HG02938 (cell line): Measurements from ENCODE around the gene TULP4.
A peak's percentile ranks its signal among the peaks of the same experiment; 100 is the strongest.
"Not testable (repeated sequence)": the region's sequence is repeated elsewhere in the genome, so short reads cannot be mapped to it uniquely, and the experiment has no call there.

Experiments
- ATAC-seq: cut with Tn5 transposase; IDR thresholded peaks from one replicate; pipeline ENCODE4 v1.9.1; 2021; ENCODE audit warnings: mild to moderate bottlenecking, moderate library complexity; ENCODE audit not compliant: unreplicated experiment

The TULP4 gene

GRCh38 chr6:158548418-158549161 is 236.3 kb downstream of the TULP4 start:
- no peak for ATAC-seq

- no peak for ATAC-seq
Observed at GRCh38 chr6:158552055-158552795, 240.0 kb downstream of the TULP4 start.

GRCh38 chr6:158552796-158553138 is 240.5 kb downstream of the TULP4 start:
- ATAC-seq, result no peak

GRCh38 chr6:158554611-158555361 is 242.5 kb downstream of the TULP4 start:
- ATAC-seq, result no peak

GRCh38 chr6:158556113-158556512 is 243.8 kb downstream of the TULP4 start:
- no peak for ATAC-seq

- not testable (repeated sequence) for ATAC-seq
Observed at GRCh38 chr6:158557110-158557509, 244.8 kb downstream of the TULP4 start.

- no peak for ATAC-seq
Observed at GRCh38 chr6:158557927-158558326, 245.7 kb downstream of the TULP4 start.

GRCh38 chr6:158558415-158559306 is 246.4 kb downstream of the TULP4 start:
- no peak for ATAC-seq

GRCh38 chr6:158559338-158559894 is 247.2 kb downstream of the TULP4 start:
- no peak for ATAC-seq

GRCh38 chr6:158559895-158560835 is 247.9 kb downstream of the TULP4 start, which contains the start of gene TMEM181:
TSS of gene TMEM181 (plus strand) at chr6:158560091. CDS start at chr6:158560225, 134 bp downstream.
- ATAC-seq, result peak; percentile 80

- ATAC-seq, result no peak
Observed at GRCh38 chr6:158560836-158561320, 248.6 kb downstream of the TULP4 start.
